NT2/D1 (cell line): ENCODE results near the gene OTULIN.

Experiments
- DNase-seq: peaks from one replicate; pipeline ENCODE4 v3.0.0-alpha.2; 2011; ENCODE audit warnings: low read depth, low spot score
- H3K27me3 ChIP-seq: 2 replicates; pipeline ENCODE4 v1.6.0; 2011; ENCODE audit warnings: mild to moderate bottlenecking; ENCODE audit not compliant: insufficient read length, insufficient read depth
- H3K36me3 ChIP-seq: 2 replicates; pipeline ENCODE4 v1.6.1; 2011; ENCODE audit warnings: mild to moderate bottlenecking, low read length, mixed read lengths; ENCODE audit not compliant: insufficient read depth, insufficient read length
- H3K4me1 ChIP-seq: 2 replicates; pipeline ENCODE4 v1.5.1; 2011; ENCODE audit not compliant: insufficient read depth, insufficient read length
- H3K4me3 ChIP-seq: 2 replicates; pipeline ENCODE4 v1.5.1; 2011; ENCODE audit warnings: low read depth; ENCODE audit not compliant: insufficient read length
- H3K9ac ChIP-seq: 2 replicates; pipeline ENCODE4 v1.6.0; 2011; ENCODE audit warnings: low read depth; ENCODE audit not compliant: insufficient read length
- H3K9me3 ChIP-seq: 2 replicates; pipeline ENCODE4 v1.5.1; 2011; ENCODE audit warnings: mild to moderate bottlenecking, low read length; ENCODE audit not compliant: insufficient read depth
- SUZ12 ChIP-seq: IDR thresholded peaks from 2 replicates; pipeline ENCODE4 v1.6.1; 2011; ENCODE audit not compliant: insufficient read length, insufficient read depth; ENCODE audit errors: extremely low read depth
- YY1 ChIP-seq: IDR thresholded peaks from 2 replicates; pipeline ENCODE4 v1.6.1; 2011; ENCODE audit not compliant: insufficient read length, insufficient read depth
- ZNF274 ChIP-seq: IDR thresholded peaks from 2 replicates; pipeline ENCODE4 v1.6.1; 2011; ENCODE audit warnings: mild to moderate bottlenecking, low read depth, low read length

OTULIN gene

DNA sequence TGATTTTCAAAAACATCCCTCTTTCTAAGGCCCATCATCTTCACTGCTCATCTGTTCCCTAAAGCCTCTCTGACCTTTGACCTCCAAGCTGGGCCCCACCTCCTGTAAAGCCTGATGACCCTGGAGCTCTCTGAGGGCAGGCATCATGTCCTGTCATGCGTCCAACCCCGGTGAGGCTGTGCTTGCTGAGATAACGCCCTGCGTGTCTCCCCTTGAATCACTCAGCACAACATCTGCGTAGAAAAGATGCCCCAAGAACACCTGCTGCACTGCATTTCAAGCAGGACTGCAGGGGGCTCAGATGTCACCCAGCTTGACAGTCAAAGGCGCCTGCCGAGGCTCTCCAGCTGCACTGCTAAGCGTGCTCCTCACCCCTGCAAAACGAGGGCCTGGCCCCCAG is 78.0 kb downstream of the OTULIN start:
- TF ChIP-seq SUZ12 = no peak
- no peak for TF ChIP-seq YY1
- TF ChIP-seq ZNF274 = no peak
- no peak for DNase-seq

DNA sequence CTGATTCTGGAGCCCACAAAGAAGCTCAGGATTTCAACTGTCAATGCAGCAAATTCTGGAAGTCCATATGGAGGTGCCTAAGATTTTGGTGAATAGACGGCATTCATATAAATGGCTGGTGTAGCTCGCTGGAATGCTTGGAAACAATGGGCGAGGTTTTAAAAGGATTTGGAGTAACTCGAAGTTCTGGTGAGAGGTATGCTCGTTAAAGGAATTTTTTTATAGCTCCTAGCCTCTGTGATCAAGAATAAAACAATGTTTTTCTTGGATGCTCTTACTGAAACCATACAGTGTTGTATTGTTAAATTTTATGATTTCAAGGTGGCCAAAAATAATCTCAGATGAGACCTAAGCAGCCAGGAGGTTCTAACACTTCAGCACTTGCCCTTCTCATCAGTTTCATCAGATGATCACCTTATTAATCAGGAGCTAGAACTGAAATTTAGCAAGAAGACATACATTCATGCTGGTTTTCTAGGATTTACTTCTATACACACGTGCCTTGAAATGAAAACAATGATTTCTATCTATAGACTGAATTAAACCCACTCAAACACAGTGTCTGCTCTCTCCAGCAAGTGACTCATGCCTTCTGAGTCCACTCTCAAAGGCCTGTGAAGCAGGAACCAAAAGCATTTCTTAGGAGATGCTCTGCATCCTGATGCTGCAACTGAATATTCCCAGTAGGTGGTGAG is 79.2 kb downstream of the OTULIN start:
- H3K36me3 ChIP-seq = no peaks in the 10 kb centered on the region
- no peak overlapping the region for H3K9ac ChIP-seq
- TF ChIP-seq SUZ12 (no peak), YY1 (no peak), ZNF274 (no peak)
- no peaks in the 10 kb centered on the region for H3K27me3 ChIP-seq
- H3K9me3 ChIP-seq = no peaks in the 10 kb centered on the region
- H3K4me3 ChIP-seq = no peak overlapping the region
- no peak for DNase-seq
- peaks cover 5% of the 10 kb centered on the region for H3K4me1 ChIP-seq

More for the DNA sequence above, 78.0 kb downstream of the OTULIN start:
- Histone ChIP-seq H3K4me3 (no peak overlapping the region), H3K9ac (no peak overlapping the region), H3K4me1 (peaks cover 5% of the 10 kb centered on the region), H3K36me3 (no peaks in the 10 kb centered on the region), H3K9me3 (no peaks in the 10 kb centered on the region), H3K27me3 (no peaks in the 10 kb centered on the region)

DNA sequence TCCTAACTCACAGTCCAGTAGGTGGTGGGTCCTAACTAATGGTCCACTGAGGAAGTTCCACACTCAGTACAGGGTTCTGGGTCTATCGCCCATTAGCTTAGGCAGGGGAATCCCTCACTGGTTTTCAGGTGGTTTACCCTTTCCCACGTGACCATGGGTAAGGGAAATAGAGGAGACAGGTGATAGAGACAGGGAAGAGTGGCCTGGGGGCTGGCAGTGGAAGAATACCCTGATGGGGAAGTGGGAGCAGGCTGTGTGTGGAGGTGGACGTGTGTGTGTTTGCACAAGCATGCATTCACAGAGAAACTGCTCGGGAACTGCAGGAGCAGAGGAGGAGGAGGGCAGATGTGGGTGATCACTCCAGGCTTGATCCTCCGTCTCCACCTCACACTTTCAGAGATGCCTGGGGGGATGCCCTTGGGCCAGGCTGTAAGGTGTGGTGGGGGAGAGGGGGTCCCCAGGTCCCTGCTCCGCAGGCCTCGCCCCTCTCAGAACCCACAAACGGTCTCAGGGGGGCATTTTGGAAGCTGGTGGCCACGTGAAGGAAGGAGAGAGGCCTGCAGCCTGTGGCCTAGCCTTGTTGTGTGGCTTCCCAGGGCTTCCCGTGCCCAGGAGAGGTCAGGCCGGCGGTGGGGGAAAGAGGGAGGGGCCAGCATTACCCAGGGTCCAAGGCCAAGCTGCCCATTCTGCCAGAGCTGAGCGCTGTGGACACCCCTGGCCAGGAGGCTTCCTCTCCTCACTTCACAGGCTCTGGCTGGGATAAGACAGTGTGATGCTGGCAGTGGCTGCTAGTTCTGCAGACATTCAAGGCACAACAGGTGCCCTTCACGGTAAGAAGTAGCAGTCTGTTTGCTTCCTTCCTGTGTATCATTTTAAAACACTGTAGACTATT is 80.0 kb downstream of the OTULIN start:
- H3K27me3 ChIP-seq = no peaks in the 10 kb centered on the region
- DNase-seq = no peak
- H3K9me3 ChIP-seq = no peaks in the 10 kb centered on the region
- no peaks in the 10 kb centered on the region for H3K36me3 ChIP-seq
- H3K4me3 ChIP-seq = no peak overlapping the region
- H3K9ac ChIP-seq = no peak overlapping the region
- peaks cover 5% of the 10 kb centered on the region for H3K4me1 ChIP-seq
- TF ChIP-seq YY1 = no peak
- TF ChIP-seq SUZ12 = no peak
- TF ChIP-seq ZNF274 = no peak

DNA sequence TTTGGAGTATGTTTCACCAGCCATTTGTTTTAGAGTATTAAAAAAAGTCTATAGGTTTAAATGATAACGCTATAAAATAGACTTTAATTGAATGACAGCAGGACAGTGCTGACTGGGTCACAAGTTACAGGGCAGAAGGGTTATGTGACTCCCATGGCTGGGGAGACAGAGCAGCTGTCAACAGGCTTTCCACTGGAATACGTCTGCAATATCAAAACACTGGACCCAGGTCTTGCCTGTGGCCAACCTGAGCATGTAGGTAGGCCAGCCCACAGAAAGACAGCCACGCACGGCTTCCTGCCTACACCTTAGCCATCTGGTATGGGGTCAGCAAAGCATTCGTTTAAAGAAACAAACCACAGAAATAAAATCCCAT is 80.7 kb downstream of the OTULIN start:
- H3K4me1 ChIP-seq = peaks cover 5% of the 10 kb centered on the region
- no peaks in the 10 kb centered on the region for H3K9me3 ChIP-seq
- no peaks in the 10 kb centered on the region for H3K36me3 ChIP-seq
- no peak for TF ChIP-seq ZNF274
- no peak for TF ChIP-seq SUZ12
- no peak for TF ChIP-seq YY1
- H3K4me3 ChIP-seq = no peak overlapping the region
- H3K9ac ChIP-seq = no peak overlapping the region
- DNase-seq = no peak
- H3K27me3 ChIP-seq = no peaks in the 10 kb centered on the region

DNA sequence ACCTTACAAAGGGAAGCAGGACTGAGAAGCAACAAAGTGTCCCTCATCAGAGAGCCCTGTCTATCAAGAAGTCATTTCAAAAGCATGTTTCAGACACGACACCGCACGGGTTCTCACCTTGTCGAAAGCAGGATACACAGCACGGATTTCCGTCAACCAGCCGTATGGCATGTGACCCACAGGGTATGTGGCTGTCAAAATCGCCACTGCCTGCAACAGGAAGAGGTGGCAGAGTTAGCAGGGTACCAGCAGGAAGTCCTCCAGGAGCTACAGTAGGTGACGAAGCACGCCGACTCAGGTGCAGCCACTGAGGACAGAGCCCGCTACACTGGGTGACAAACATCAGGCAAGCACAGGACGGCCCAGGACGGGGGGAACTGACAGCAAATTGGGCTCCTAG is 81.2 kb downstream of the OTULIN start:
- DNase-seq = no peak
- Histone ChIP-seq H3K27me3 (no peaks in the 10 kb centered on the region), H3K36me3 (no peaks in the 10 kb centered on the region), H3K9me3 (no peaks in the 10 kb centered on the region), H3K4me1 (peaks cover 5% of the 10 kb centered on the region), H3K4me3 (no peak overlapping the region), H3K9ac (no peak overlapping the region)
- TF ChIP-seq SUZ12 = no peak
- TF ChIP-seq ZNF274 = no peak
- TF ChIP-seq YY1 = no peak

DNA sequence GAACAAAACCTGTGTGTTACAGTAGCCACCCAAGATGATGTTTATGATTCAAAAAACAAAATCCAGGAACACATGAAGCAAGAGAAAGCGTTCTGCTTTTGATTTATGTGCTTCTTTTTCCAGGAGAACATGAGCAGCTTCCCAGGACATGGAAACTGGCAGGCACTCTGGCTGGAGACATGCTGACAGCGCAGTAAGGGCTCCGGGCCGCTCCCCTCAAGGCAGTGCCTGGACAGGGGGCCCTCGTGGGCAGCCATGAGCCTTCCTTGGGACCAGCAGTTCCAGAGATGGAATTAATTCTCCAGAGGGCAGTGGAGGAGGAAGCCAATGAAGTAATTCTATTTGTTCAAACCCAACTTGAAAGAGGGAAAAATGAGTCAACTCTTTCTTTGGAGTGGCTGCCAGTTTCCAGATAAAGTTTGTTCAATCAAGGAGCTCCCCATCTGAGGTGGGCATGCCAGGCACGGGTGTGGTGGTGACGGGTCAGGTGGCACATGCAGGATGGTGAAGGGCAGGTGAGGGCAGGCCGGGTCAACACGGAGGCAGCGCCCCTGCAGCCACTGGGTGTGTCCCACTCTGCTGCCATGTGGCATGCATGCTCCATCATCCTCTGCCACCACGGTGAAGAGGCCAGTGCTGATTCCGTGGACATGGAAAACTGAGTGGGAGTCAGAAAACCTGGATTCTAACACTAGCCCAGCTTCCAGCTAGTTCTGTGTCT is 83.8 kb downstream of the OTULIN start:
- H3K36me3 ChIP-seq = no peaks in the 10 kb centered on the region
- TF ChIP-seq SUZ12 (no peak), YY1 (no peak), ZNF274 (no peak)
- no peak overlapping the region for H3K9ac ChIP-seq
- peaks cover 3% of the 10 kb centered on the region for H3K4me1 ChIP-seq
- H3K4me3 ChIP-seq = no peak overlapping the region
- no peak for DNase-seq
- no peaks in the 10 kb centered on the region for H3K9me3 ChIP-seq
- H3K27me3 ChIP-seq = no peaks in the 10 kb centered on the region
